Type B pancreatic cell (in vitro differentiated cells): Measurements from ENCODE around the gene PRRC2B. TPM values are rescaled to one million over a fixed set of nuclear protein-coding genes. Genes with fewer than 3 reads are reported as not detected.

Source experiments
- DNase-seq: peaks from one replicate; pipeline ENCODE4 v3.0.0; 2021; ENCODE audit warnings: mixed read lengths; ENCODE audit not compliant: unreplicated experiment; ENCODE audit errors: extremely low spot score
- H3K27ac Mint-ChIP-seq: 2 replicates; pipeline ENCODE4 v1.8.0; 2021; ENCODE audit warnings: mild to moderate bottlenecking, mixed read lengths
- H3K27me3 Mint-ChIP-seq: 2 replicates; pipeline ENCODE4 v1.8.0; 2021; ENCODE audit warnings: mixed read lengths
- H3K36me3 Mint-ChIP-seq: 2 replicates; pipeline ENCODE4 v1.8.0; 2021; ENCODE audit warnings: mixed read lengths
- H3K4me1 Mint-ChIP-seq: one replicate; pipeline ENCODE4 v1.8.0; 2021; ENCODE audit warnings: mixed read lengths; ENCODE audit not compliant: unreplicated experiment
- H3K4me3 Mint-ChIP-seq: 2 replicates; pipeline ENCODE4 v1.8.0; 2021; ENCODE audit warnings: mild to moderate bottlenecking, mixed read lengths
- H3K9me3 Mint-ChIP-seq: 2 replicates; pipeline ENCODE4 v1.8.0; 2021; ENCODE audit warnings: mixed read lengths
- total RNA-seq: library from RNA; stranded (reverse); gene quantifications from 2 replicates; pipeline ENCODE4 v1.2.1, GENCODE V29; 2021; ENCODE audit warnings: low replicate concordance
- TF ChIP-seq, protein P1 (sequence below): fragments of 200-600 bp; sonication (generic); conservative IDR thresholded peaks from 2 replicates; pipeline ENCODE4 v1.5.0; 2021; ENCODE audit warnings: antibody characterized with exemption, mild to moderate bottlenecking

The PRRC2B gene
- total RNA-seq, 1 donor from 2014 or later: 300 TPM

DNA sequence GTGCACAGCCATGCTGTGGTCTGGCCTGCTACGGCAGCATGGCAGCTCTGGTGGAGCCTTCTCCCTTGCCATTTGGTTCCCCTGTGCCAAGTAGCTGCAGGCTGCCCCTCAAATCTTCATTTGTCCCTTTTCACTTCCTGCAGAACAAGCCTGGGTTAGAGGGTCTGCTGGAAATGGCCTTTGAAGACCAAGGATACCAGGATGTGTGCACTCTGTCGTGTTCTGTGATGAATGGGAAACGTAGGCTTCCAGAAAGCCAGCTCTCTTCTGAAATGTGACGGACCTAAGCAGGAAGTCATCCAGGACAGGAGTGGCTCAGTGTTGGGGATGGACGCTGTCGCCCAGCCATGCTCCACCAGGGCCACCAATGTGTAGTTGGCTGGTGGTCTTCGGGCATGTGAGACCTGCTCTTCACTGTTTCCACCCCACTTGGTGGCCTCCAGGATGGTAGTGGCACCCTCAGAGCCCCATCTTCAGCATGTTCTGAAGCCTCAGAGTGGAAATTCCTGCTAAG lies 105.4 kb downstream of the PRRC2B start:
- Mint-ChIP-seq H3K9me3 (no peaks in the 10 kb centered on the region), H3K36me3 (peaks cover 15% of the 10 kb centered on the region), H3K27me3 (no peaks in the 10 kb centered on the region), H3K27ac (peak overlapping the region; percentile 20), H3K4me1 (peaks cover 14% of the 10 kb centered on the region), H3K4me3 (no peak overlapping the region)
- TF ChIP-seq, protein P1, sequence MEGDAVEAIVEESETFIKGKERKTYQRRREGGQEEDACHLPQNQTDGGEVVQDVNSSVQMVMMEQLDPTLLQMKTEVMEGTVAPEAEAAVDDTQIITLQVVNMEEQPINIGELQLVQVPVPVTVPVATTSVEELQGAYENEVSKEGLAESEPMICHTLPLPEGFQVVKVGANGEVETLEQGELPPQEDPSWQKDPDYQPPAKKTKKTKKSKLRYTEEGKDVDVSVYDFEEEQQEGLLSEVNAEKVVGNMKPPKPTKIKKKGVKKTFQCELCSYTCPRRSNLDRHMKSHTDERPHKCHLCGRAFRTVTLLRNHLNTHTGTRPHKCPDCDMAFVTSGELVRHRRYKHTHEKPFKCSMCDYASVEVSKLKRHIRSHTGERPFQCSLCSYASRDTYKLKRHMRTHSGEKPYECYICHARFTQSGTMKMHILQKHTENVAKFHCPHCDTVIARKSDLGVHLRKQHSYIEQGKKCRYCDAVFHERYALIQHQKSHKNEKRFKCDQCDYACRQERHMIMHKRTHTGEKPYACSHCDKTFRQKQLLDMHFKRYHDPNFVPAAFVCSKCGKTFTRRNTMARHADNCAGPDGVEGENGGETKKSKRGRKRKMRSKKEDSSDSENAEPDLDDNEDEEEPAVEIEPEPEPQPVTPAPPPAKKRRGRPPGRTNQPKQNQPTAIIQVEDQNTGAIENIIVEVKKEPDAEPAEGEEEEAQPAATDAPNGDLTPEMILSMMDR: no peak
- DNase-seq: no peak

DNA sequence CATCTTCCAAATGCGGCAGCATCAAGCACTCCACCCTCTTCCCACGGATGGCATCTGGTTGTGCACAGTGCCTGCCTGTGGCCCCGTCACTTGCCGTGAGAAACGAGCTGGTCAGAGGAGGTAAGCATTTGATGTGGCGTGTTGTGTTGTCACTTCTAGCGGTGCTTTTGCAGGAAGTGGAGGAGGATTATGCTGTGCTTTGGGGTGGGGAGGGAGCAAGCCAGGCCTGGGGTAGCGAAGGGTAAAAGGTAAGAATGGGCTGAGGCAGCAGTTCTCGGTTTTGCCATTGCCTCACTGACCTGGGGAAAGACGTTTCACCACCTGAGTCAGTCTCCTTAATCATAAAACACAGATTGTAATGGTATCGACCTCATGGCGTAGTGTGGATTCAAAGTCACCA lies 106.5 kb downstream of the PRRC2B start:
- H3K9me3 Mint-ChIP-seq: no peaks in the 10 kb centered on the region
- peaks cover 14% of the 10 kb centered on the region for H3K36me3 Mint-ChIP-seq
- H3K4me3 Mint-ChIP-seq: peak overlapping the region; percentile 21
- TF ChIP-seq, protein P1: no peak
- H3K27ac Mint-ChIP-seq: peak overlapping the region; percentile 75
- peaks cover 19% of the 10 kb centered on the region for H3K4me1 Mint-ChIP-seq
- H3K27me3 Mint-ChIP-seq: no peaks in the 10 kb centered on the region
- DNase-seq: no peak

DNA sequence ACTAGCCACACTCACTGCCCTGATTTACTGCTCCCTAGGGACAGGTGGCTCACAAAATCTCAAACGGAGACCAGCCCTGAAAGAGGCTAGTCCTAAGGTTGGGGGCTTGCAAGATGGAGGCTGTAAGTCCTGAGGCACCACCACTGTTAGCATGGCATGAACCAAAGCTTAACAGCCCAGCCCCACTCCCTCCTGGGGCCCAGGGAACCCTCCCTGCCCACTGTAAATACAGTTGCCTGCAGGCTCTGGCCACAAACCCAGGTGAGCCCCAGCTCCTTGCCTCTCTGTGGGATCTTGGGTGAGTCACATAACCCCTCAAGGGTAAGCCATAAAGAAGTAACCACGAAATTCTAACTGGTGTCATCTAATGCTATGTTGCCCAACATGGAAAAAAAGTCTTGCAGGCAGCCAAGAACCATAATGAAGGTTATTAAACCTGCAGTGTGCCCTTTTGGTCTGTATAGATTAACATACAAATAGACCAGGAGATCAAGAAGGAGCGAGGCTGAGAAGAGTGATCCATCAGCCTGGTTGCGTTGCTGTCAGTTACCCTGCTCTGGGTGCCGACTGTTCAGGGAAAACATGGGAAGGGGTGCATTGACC lies 107.2 kb downstream of the PRRC2B start:
- H3K4me3 Mint-ChIP-seq: peak overlapping the region; percentile 86
- H3K27me3 Mint-ChIP-seq: no peaks in the 10 kb centered on the region

DNA sequence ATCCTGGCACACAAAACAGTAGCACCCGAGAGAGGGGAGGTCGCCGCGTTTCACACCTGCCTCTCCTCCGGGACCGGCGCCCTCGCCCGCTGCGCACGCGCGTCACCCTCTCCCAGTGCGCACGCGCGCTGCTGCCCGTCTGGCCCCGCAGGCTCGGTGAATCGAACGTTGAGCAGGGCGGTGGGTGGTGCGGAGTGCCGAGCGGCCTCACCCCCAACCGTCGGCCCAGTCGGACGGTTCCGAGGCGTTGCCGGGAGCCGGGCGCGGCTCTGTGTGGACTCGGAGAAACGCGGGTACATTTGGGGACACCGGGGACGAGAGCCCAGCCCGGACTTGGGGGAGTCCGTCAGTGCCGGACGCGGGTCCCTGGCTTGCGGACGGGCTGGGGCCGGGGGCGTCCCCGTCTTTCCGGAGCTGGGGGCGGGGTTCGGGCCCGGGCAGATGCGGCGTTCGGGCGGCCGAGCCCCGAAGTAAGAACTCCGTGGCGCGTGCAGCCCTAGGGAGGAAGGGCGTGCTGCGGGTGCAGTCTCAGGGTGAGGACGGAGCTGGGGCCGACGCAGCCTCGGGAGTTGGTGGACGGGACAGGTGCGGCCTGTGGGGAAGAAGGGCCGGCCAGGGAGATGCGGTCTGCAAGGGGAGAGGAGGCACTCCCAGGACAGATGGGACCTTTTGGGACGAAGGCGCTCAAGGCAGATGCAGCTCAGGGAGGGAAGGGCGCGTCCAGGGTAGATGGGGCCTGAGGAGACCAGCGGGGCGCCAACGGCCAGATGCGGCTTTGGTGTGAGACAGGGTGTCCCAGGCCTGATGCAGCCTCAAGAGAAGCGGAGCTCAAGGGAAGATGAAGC lies 109.1 kb downstream of the PRRC2B start, which contains the start of gene POMT1:
Gene POMT1, plus strand, starts transcription at position 138 of the 845 bp plus-strand sequence. CDS start 1,301 bp downstream, outside the sequence.
- Mint-ChIP-seq H3K4me1 (peaks cover 19% of the 10 kb centered on the region), H3K27me3 (no peaks in the 10 kb centered on the region), H3K36me3 (peaks cover 20% of the 10 kb centered on the region), H3K27ac (peak within 1 kb of the TSS; percentile 81), H3K4me3 (peak within 1 kb of the TSS; percentile 97), H3K9me3 (no peaks in the 10 kb centered on the region)
- peak; percentile 91 for DNase-seq
- TF ChIP-seq, protein P1: no peak

More for the DNA sequence above, 107.2 kb downstream of the PRRC2B start:
- H3K9me3 Mint-ChIP-seq: no peaks in the 10 kb centered on the region
- no peak for DNase-seq
- peaks cover 14% of the 10 kb centered on the region for H3K36me3 Mint-ChIP-seq
- H3K27ac Mint-ChIP-seq: peak overlapping the region; percentile 75
- peaks cover 19% of the 10 kb centered on the region for H3K4me1 Mint-ChIP-seq
- TF ChIP-seq, protein P1: no peak

DNA sequence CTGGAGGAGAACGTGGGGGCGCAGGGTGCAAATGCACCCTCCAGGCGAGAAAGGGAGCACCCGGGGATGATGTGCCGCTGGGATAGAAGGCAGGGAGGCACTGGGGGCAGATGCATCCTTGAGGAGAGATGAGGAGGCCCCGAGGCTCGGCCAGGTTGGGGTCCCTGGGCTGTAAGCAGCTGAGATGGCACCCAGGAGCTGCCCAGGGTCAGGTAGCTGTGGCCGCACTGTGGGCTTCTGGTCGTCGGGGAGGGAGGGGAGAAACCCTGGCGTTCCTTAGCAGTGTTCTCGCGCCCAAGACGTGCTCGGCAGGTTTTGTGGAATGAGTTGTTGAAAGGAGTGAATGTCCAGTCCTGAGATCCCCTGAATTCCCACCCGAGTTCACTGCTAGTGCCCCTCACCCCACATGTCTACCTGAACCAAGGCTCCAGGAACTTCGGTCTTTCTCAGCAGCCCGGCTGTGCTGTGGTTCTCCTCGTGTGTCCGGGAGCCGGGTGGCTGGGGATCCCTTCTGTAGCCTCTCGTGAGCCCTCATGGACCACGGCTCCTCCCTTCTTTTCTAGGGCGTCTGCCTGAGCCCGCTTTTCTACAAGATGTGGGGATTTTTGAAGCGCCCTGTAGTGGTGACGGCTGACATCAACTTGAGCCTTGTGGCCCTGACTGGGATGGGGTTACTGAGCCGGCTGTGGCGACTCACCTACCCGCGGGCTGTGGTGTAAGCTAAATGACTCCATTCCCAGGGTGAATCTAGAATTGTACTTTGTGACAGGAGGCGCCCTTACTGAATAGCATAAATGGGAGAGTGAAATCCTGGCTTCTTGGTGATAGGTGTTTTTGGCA lies 110.0 kb downstream of the PRRC2B start:
- Mint-ChIP-seq H3K27me3 (no peaks in the 10 kb centered on the region), H3K4me3 (peak overlapping the region; percentile 97), H3K36me3 (peaks cover 20% of the 10 kb centered on the region), H3K9me3 (no peaks in the 10 kb centered on the region), H3K27ac (peak overlapping the region; percentile 81), H3K4me1 (peaks cover 19% of the 10 kb centered on the region)
- no peak for DNase-seq
- TF ChIP-seq, protein P1: no peak
